GM19397 (cell line): Measurements from ENCODE around the gene DPP6.

Experiments used
- ATAC-seq: cut with Tn5 transposase; IDR thresholded peaks from one replicate; pipeline ENCODE4 v1.9.1; 2021; ENCODE audit warnings: mild to moderate bottlenecking, moderate library complexity; ENCODE audit not compliant: unreplicated experiment

DPP6 gene

DNA sequence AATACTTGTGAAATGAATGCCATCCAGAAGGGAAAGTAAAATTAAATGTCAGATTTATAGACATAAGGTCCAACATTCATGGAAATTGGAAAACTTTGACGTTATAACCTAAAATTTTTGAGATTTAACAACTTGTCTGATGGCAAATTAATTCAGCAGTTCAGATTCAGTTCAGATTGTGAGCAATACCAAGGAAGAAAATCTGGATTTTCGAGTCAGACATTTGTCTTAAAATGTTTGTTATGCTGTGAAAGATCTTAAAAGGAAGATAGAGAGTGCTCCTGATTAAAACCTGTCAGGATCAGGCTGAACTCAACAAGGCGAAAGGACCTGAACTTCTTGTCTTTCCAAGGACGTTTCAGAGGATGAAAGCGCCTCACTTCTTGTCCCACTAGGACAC, 629.8 kb downstream of the DPP6 start:
- no peak for ATAC-seq

DNA sequence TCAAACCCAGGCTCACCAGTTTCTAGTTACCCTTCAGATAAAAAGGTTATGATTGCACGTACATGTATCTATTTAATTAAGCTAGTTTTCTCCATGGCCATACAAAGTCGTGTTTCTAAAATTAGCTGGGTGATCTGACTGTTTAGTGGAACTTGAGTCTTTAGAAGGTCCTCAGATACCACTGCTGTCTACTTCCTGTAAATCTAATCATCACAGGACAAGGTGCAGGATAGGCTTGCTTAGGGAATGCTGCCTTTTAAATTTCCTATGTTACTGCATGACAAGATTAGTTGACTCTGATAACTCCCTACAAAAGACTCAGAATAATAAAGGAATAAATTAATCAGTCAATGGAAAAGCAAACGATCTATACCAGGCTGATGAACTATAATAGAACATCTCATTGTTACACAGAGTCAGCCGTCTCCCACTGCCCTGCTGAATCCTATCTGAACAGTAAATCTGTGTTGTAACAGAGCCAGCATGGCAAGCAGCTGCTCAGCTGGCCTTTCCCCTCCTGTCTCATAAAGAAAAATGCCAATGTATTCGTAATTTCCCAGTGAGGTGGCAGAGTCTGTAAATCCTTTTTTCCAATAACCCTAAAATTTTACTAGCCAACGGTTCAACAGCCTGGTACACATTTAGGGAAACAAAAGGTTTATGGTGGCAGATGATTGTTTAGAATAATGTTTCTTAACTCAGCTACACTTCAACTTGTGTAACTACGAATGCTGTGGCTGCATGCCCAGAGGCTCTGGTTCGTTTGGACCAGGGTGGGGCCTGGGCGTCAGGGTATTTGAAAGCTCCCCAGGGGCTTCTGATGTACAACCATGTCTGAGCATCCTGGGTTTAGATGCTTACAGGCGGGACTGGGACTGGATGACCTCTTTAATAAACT, 632.7 kb downstream of the DPP6 start:
- ATAC-seq, result no peak

DNA sequence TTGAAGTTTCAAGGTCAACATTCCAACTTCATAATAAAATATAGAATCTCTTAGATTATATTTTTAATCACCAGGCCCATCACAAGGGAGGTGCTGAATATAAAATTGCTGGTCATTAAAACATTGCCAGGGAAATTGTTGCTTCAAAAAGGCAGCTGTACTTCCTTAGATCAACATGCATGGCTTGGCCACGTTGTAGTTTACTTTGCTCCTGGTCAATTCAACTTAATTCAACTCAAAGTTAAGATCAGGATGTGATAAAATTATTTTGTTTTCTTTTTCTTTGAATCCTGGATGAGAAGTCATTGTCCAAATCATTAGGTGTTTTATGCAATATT, 633.3 kb downstream of the DPP6 start:
- ATAC-seq, result no peak

DNA sequence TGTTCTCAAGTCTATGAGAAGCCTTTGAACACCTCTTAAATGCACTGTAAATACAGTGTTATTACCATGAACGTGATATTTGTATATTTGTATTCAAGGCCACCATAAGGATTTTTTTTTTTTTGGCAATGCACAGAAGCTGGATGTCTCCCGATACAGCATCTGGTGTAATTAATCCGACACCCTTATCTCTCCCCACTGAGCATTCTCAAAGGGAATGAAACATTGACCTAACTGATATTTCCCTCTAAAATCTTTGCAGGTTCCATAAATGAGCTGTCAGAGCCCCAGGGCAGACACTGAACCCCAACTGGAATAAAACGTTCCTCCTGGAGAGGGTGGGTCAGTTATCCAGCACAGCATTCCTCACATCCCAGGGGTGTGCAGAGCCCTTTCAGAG, 634.1 kb downstream of the DPP6 start:
- ATAC-seq, result no peak

DNA sequence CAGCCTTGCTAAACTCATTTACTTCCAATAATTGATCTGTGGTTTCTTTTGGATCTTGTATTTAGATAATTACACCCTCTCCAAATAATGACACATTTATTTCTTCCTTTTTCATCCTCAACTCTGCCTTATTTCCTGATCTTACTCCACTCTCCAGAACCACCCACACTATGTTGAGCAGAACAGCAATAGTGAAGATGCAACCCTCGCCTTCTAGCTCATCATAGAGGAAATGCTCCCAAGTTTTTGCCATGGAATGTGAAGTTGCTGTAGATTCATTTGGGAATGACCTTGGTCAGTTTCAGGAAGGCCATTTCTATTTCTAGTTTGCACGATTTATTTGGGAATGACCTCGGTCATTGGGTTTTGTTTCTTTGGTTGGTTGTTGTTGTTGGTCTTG, 636.8 kb downstream of the DPP6 start:
- ATAC-seq, result no peak

DNA sequence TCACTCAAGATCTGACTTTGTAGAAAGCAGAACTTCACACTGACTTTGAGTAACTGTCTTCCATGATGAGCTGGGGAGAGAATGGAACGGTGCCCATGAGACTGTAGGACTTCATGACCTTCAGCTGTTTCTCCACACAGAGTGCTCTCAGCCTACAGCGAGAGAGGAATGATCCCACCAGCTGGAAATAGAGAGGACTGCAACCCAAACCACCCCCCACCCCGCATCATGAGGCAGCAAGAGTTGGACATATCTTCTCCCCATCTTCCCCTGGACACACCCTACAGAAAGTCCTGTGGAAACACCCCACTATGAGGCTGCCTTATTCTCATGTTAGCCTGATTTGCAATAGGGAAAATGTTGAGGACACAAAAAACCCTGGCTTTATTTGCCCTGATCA, 638.2 kb downstream of the DPP6 start:
- ATAC-seq, result no peak

DNA sequence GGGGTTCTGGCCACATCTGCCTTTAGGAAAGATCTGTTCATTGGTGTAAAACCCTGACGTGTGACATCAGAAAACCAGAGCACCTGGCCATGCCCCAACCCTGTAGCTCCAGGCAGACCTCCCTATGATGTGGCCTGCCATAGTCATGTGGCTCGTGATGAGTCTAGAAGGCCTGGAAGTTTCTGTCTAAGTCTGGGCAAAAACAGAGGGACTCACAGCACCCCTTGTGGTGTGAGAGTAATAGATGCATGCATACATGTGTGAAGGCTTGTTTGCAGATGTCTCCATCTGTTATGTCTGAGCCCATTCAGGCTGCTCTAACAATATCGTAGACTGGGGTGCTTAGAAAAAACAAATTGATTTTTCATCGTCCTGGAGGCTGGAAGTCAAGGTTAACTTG, 641.5 kb downstream of the DPP6 start:
- ATAC-seq, result no peak

DNA sequence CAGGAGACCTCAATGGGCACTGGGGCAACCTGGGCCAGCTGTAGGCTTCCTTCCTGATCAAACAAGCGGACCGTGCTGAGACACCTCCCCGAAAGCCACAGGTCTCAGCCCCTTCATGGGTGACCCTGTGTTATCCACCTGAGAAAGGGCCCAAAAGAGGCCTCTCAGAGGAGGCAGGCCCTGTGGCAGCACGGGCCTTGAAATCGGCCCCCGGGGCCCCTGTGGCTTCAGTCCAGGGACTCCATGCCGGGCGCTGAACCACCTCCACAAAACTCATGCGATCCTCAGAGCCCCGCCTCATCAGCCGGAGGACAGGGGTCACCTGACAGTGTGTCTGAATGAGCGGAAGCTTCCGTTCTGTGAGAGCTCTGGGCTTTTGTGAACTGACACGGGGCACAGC, 643.6 kb downstream of the DPP6 start:
- no peak for ATAC-seq

DNA sequence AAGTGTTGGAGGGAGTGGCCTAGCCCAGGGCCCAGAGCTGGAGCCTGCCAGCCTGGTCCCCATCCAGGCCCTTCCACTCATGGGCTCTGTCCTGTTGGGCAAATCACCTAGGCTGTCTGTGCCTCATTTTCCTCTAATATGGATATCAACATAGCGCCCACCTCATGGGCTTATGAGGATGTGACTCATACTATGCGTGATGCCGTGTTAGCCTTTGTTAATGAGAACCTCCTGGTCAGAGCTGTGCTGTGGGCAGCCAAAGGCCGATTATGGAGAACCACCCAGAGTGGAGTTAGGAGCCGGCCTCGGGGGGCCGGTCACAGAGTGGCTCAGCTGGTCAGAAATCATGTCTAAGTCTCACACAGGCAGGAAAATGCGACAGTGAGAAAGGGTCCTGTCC, 644.4 kb downstream of the DPP6 start:
- no peak for ATAC-seq

DNA sequence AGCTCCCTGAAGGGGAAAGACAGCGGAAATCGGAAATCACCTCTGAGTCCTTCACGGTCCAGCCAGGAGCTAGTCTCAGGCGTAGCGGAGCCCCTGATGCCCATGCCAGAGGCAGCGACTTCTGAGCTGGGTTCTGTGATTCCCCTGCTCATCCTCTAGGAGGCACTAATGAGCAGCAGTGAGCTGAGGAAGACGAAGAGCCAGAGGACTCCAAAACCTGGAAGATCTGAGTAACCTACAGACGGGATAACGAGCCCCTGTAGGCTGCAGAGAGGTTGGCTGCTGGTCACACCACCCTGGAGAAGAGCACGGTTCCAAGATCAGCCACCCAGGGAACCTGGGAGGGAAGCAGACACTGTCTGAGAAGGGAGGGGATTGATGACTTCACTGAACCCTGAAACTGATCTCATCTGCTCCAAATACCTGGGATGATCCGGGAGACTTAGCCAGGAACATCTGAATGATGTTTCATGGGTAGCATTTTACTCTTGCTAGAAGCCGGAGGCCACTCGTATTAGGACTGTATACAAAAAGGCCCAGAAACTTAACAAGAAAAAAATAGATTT, 646.6 kb downstream of the DPP6 start:
- ATAC-seq, result no peak

DNA sequence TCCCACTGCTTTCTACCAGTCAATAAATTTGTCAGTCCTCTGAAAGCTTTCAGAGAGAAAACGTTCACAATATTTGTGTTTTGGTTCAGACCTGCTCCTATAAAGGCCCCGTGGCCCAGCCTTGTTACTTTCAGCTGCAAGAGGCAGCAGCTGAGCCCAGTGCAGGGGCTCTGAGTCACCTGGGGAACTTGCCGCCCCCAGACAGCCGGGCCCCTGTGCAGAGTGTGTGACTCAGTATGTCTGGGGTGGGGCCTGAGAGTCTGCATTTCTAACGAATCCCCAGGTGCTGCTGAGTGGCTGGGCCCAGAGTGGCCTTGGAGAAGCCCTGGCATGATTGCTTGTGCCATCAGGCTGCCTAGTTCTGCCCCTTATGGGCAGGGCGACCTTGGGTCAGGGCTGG, 647.2 kb downstream of the DPP6 start:
- ATAC-seq, result no peak

DNA sequence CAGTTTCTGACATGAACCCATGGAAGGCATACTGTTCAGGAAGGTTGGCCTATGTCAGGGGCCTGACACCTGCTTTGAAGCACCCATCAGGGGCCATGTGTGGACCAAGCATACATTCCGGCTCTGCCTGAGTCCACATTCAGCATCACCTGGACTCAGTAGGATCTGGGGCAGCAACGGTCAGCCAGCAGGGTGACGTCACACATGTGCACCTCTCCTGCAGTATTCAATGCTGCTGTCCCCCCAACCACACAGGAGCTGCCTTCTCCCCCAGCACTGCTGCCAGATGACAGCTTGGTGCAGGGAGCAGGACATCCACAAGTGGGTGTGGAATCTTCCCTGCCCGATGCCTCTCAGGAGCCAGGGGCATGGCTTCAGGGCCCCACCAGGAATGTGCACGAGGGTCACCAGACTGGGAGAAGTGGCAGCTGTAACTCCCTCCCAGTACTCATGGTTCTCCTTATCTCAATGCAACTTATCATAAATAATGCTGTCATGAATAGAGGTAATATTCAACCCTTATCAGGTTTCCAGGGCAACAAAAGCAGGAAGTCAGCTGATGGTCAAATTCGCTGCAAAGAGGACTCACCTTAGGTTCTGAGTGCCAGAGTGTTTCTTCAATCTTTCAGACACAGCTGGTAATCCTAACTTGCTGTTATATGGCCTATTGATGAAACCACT, 657.8 kb downstream of the DPP6 start:
- no peak for ATAC-seq

DNA sequence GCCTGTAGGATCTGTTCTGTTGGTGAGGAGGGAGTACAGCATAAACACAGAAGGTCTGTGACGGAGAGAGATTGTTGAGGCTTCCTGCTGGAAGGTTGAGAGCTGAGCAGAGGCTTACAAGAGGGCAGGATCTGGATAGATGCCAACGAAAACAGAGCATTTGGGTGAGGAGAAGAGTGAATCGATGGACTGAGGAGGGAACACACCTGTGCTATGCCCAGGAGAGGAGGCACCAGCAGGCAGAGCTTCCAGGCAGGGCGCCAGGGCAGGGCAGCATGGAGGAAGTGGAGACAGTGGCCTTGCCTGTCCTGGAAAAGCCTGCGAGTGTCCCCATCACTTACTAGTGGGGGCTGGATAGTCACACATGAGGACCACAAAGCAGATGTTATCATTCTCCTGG, 667.8 kb downstream of the DPP6 start:
- ATAC-seq, result no peak

DNA sequence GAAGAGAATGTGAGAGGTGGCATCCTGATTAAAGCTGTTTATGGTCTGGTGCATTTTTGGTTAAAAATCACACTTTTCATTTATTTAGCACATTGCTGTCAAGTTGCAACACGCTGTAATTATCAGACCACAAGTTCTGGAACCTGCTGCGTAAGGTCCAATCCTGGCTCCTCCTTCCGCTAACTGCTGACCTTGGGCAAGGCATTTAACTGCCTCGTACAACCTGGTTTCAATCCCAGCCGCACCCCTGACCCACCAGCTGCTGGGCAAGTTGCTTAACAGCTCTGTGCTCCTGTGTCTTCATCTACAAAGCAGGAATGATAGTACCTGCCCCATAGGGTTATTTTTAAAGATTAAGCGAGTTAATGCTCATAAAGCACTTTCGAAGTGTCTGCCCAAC, 668.9 kb downstream of the DPP6 start:
- ATAC-seq, result no peak

DNA sequence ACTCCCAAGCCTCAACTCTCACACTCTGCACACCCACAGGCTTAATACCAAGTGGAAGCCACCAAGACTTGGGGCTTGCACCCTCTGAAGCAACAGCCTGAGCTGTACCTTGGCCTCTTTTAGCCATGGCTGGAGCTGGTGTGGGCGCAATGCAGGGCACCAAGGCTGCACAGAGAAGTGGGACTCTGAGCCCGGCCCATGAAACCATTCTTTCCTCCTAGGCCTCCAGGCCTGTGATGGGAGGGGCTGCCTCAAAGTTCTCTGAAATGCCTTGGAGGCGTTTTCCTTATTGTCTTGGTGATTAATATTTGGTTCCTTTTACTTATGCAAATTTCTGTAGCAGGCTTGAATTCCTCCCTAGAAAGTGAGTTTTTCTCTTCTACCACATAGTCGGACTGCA, 674.2 kb downstream of the DPP6 start:
- ATAC-seq, result no peak

DNA sequence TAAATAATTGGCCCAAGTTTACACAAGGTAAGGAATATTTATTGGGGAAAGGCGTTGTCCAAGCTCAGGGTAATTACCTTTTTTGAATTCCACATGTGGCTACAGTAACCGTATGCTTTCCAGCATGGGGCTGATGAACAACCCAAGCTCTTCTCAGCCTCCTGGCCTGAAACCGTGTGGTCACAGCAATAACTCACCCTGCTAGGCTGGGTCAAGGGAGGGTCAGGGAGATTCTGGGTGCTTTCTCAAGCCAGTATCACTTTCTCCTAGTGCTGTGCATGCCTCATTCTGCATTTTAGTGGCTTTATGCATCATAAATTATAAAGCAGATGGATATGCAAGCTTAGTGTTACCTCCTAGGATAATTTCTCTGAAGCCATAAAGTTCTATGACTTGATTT, 676.9 kb downstream of the DPP6 start:
- ATAC-seq, result no peak

DNA sequence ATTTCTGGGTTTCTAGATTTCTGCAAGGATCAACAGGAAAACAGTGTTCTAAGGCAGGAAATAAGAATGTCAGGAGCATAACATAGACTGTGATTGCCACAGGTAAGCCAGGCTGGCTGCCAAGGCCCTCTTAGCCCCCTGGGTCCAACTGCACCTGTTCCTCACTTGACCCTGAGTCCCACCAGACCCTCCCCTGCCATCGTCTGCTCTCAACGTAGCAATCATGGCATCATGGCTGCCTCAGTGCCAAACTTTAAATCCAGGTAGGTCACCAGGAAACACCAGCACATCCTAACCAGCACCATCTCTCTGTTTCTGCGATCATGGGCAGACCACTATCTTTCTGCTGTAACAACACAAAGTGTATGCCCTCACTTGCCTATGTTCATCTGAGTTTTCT, 683.6 kb downstream of the DPP6 start:
- ATAC-seq, result no peak

DNA sequence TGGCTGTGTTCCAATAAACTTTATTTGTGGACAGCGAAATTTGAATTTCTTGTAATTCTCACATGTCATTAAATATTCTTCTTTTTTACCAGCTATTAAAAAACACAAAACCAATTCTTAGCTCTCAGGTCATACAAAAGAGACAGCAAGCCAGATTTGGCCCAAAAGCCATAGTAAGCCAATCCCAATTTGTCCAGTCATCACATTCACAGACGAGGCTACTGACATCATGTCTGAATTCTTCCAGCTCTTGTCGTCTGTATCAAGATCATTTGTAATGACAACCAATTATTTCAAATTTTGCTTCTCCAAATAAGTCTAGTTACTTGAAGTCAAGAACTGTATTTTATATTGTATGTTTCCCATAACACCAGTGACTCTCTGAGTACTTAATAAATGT, 684.2 kb downstream of the DPP6 start:
- no peak for ATAC-seq

DNA sequence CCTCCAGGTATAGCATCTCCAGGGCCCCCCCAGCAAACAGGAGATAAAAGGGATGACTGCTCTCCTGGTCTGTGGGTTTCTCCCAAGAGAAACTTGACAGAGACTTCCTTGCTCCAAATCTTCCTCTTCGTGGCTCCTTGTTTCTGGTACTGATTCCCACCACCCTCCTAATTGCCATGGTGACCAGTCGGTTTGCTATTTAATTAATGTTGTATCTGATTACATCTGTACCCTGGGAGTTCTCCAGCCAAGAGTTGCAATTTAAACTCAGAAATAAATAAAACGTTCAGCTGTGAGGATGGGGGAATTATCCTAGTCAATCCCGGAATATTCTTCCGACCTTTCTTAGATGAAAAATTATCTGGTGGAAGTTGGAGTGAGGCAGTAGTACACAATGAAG, 686.0 kb downstream of the DPP6 start:
- ATAC-seq, result no peak

DNA sequence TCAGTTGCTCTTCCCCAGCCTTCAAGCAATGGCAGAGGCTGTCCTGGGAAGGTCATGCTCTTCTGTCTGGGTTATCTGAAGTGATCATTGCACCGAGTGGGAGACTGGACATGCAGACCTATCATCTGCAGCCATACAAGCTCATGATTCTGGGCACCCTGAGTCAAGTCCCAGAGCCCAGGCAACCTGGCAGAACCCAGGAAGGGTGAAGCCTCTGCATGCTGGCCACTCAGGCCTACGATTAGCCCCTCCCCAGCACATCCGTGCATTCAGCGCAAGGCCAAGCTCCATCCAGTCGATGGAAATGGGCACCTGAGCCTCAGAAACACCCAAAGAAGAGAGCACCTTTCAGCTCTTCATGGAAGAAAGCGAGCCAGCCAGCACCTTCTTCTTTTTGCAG, 688.9 kb downstream of the DPP6 start:
- ATAC-seq, result no peak

DNA sequence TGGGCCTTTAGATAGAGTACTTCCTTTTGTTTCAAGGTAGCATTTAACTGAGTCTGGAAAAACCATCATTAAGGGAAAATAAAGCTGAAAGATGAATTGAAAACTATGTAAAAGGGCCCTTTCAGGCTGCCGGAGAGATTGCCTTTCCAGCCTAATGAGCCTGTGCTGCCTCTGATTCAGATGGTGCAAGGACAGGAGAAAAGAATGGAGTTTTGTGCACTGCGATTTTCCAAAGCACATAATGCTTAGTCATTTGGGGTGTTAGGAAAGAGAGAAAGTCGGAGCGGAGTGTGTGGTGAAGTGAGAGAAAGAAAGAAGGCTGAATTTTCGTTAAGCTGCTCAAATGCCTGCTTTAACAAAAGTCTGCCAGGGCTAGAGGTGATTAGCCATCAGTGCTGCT, 691.0 kb downstream of the DPP6 start:
- ATAC-seq, result no peak

DNA sequence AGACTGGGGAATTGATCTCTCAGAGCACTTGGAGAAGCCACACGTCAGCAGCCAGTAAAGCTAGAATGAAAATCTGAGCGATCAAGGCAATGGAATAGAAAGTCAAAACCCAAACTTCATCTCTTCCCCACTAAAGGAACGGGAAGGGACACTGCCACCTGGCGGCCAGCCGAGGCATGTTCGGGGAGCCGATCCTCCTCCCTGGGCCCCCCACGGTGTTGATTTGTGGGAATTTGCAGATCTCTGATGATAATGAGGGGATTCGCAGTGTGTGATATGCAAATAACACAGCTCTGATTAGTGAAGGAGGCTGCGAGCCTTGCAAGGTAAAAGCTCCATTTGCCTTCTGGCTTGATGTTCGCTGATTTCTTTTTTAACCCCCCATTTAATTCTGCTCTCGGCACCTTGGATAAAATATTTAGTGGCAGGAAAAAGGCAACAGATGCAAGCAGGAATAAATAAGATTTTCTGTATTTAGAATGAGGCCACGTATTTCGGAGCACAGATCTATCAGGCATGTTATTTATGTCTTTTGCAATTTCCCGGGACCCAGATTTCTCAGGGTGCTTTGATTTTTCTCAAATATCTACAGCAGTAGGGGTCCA, 692.2 kb downstream of the DPP6 start:
- no peak for ATAC-seq
